SU-DHL-6 (cell line): ENCODE results near the gene AMACR.

Source experiments
- H2AFZ ChIP-seq: fragments of 200-600 bp; sonication (generic); 2 replicates; pipeline ENCODE4 v1.6.1; 2014; ENCODE audit warnings: low read depth, mild to moderate bottlenecking, moderate library complexity, mixed read lengths, antibody characterized with exemption, low read length; ENCODE audit not compliant: severe bottlenecking
- H3F3A ChIP-seq: fragments of 200-600 bp; shearing (Covaris generic); 2 replicates; pipeline ENCODE4 v1.6.0; 2016; ENCODE audit warnings: antibody characterized with exemption, mild to moderate bottlenecking; ENCODE audit not compliant: insufficient read depth
- H3K27ac ChIP-seq: fragments of 200-600 bp; sonication (generic); 2 replicates; pipeline ENCODE4 v1.5.1; 2016; ENCODE audit warnings: low read depth, mild to moderate bottlenecking, low read length, moderate library complexity, mixed read lengths
- H3K27me3 ChIP-seq: fragments of 200-600 bp; sonication (generic), shearing (Covaris generic); 2 replicates; pipeline ENCODE4 v1.6.0; 2014; ENCODE audit warnings: mild to moderate bottlenecking, low read length
- H3K36me3 ChIP-seq: fragments of 200-600 bp; sonication (generic); 2 replicates; pipeline ENCODE4 v1.6.1; 2014; ENCODE audit warnings: mild to moderate bottlenecking, low read length, mixed read lengths
- H3K4me2 ChIP-seq: fragments of 300-600, 200-600 bp; shearing (Covaris generic), sonication (generic); 2 replicates; pipeline ENCODE4 v1.6.0; 2014; ENCODE audit warnings: low read length, low read depth, mild to moderate bottlenecking; ENCODE audit not compliant: poor library complexity, severe bottlenecking
- H3K4me3 ChIP-seq: fragments of 200-600 bp; sonication (generic); 2 replicates; pipeline ENCODE4 v1.5.1; 2014; ENCODE audit warnings: antibody characterized with exemption, low read length, mild to moderate bottlenecking, mixed read lengths; ENCODE audit not compliant: insufficient read depth, poor library complexity, severe bottlenecking
- H3K79me2 ChIP-seq: fragments of 200-600 bp; sonication (generic); 2 replicates; pipeline ENCODE4 v1.6.1; 2014; ENCODE audit warnings: mild to moderate bottlenecking, low read length, moderate library complexity; ENCODE audit not compliant: insufficient read depth
- H3K9ac ChIP-seq: fragments of 200-600 bp; sonication (generic); 2 replicates; pipeline ENCODE4 v1.7.0; 2014; ENCODE audit warnings: mild to moderate bottlenecking, low read length
- H3K9me2 ChIP-seq: fragments of 200-600 bp; sonication (generic); replicated peaks from 2 replicates; pipeline ENCODE4 v1.6.1; 2014; ENCODE audit warnings: low read length; ENCODE audit not compliant: insufficient read depth
- H3K9me3 ChIP-seq: fragments of 200-600 bp; sonication (generic); 2 replicates; pipeline ENCODE4 v1.6.1; 2014; ENCODE audit warnings: low read length, mixed read lengths; ENCODE audit not compliant: insufficient read depth
- H4K20me1 ChIP-seq: fragments of 200-600 bp; sonication (generic); 2 replicates; pipeline ENCODE4 v1.6.1; 2014; ENCODE audit warnings: low read depth, mild to moderate bottlenecking, antibody characterized with exemption, low read length, moderate library complexity, mixed read lengths
- EZH2phosphoT487 ChIP-seq: fragments of 200-600 bp; sonication (generic), shearing (Covaris generic); conservative IDR thresholded peaks from 2 replicates; pipeline ENCODE4 v1.6.1; 2018; ENCODE audit warnings: mild to moderate bottlenecking, antibody characterized with exemption, low read length, moderate library complexity, mixed read lengths
- TF ChIP-seq, protein P1 (sequence below): fragments of 200-600 bp; sonication (generic); IDR thresholded peaks from one replicate; pipeline ENCODE4 v1.5.1; 2017; ENCODE audit warnings: antibody characterized with exemption, mild to moderate bottlenecking, low read length, moderate library complexity; ENCODE audit not compliant: insufficient read depth, poor library complexity, severe bottlenecking

The AMACR gene

DNA sequence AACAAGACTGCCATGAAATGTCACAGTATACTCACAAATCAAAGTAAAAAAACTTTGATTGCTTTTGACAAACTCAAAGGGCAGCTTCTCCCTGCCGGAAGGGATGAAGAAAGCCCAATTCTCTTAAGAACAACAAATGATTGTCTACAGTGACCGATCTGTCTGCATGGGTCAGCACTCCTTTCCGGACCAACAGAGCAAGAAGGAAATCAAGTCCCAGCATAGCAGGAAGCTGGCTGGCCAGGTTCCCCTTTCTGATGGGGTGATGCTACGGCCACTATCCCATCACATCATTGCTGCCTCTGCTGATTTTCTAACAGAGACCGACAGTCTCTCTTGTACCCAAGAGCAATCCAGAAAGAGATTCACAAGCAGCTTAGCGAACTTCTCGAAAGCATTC, 34.5 kb upstream of the AMACR start:
- Histone ChIP-seq H3K36me3 (no peaks in the 10 kb centered on the region), H2AFZ (no peak overlapping the region), H3K9me3 (no peaks in the 10 kb centered on the region), H3K27me3 (no peaks in the 10 kb centered on the region), H3K79me2 (no peaks in the 10 kb centered on the region), H4K20me1 (no peaks in the 10 kb centered on the region), H3F3A (no peaks in the 10 kb centered on the region), H3K9me2 (no peaks in the 10 kb centered on the region), H3K4me2 (no peak overlapping the region), H3K27ac (no peak overlapping the region), H3K4me3 (no peak overlapping the region), H3K9ac (no peak overlapping the region)
- TF ChIP-seq, protein P1, sequence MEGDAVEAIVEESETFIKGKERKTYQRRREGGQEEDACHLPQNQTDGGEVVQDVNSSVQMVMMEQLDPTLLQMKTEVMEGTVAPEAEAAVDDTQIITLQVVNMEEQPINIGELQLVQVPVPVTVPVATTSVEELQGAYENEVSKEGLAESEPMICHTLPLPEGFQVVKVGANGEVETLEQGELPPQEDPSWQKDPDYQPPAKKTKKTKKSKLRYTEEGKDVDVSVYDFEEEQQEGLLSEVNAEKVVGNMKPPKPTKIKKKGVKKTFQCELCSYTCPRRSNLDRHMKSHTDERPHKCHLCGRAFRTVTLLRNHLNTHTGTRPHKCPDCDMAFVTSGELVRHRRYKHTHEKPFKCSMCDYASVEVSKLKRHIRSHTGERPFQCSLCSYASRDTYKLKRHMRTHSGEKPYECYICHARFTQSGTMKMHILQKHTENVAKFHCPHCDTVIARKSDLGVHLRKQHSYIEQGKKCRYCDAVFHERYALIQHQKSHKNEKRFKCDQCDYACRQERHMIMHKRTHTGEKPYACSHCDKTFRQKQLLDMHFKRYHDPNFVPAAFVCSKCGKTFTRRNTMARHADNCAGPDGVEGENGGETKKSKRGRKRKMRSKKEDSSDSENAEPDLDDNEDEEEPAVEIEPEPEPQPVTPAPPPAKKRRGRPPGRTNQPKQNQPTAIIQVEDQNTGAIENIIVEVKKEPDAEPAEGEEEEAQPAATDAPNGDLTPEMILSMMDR = no peak
- no peak for TF ChIP-seq EZH2phosphoT487

- Histone ChIP-seq H4K20me1 (no peaks in the 10 kb centered on the region), H3K36me3 (no peaks in the 10 kb centered on the region), H2AFZ (no peak overlapping the region), H3K9me3 (no peaks in the 10 kb centered on the region), H3F3A (no peaks in the 10 kb centered on the region), H3K79me2 (no peaks in the 10 kb centered on the region), H3K27ac (no peak overlapping the region), H3K9ac (no peak overlapping the region), H3K27me3 (no peaks in the 10 kb centered on the region), H3K4me3 (no peak overlapping the region), H3K9me2 (no peaks in the 10 kb centered on the region), H3K4me2 (no peak overlapping the region)
- TF ChIP-seq, protein P1 = no peak
- TF ChIP-seq EZH2phosphoT487 = no peak
Measured at GRCh38 chr5:34041247-34041972, 33.6 kb upstream of the AMACR start.

DNA sequence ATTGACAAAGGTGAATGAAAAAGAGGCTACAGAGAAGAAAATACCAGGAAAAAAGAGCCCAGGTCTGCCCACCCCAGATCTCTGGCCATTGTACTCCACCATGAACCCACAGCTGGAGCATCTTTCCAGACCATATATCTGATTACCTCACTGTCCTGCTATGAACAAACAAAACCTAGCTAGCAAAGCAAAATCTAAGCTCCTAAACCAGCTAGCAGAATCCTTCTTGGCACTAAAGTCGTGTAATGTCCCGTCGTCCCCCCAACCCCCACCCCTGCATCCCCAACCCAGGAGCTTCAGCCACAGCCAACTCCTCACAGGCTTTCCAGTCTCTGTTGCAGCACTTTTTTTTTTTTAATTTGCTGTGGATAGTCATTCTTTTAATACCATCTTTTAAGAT, 32.6 kb upstream of the AMACR start:
- H3K27ac ChIP-seq = no peak overlapping the region
- no peak overlapping the region for H3K4me3 ChIP-seq
- no peaks in the 10 kb centered on the region for H3F3A ChIP-seq
- no peaks in the 10 kb centered on the region for H3K9me3 ChIP-seq
- no peak overlapping the region for H2AFZ ChIP-seq
- TF ChIP-seq, protein P1 = no peak
- TF ChIP-seq EZH2phosphoT487 = no peak
- H3K4me2 ChIP-seq = no peak overlapping the region
- no peaks in the 10 kb centered on the region for H3K79me2 ChIP-seq
- no peaks in the 10 kb centered on the region for H3K9me2 ChIP-seq
- H3K9ac ChIP-seq = no peak overlapping the region
- no peaks in the 10 kb centered on the region for H3K36me3 ChIP-seq
- H4K20me1 ChIP-seq = no peaks in the 10 kb centered on the region
- no peaks in the 10 kb centered on the region for H3K27me3 ChIP-seq
